GM21528 (cell line): ENCODE measurements around the gene CLSTN2.

Experiments used
- ATAC-seq: cut with Tn5 transposase; IDR thresholded peaks from one replicate; pipeline ENCODE4 v1.9.1; 2021; ENCODE audit warnings: mild to moderate bottlenecking, moderate library complexity; ENCODE audit not compliant: unreplicated experiment, low FRiP score

Gene CLSTN2

GRCh38 chr3:140170612-140171011, 235.6 kb downstream of the CLSTN2 start:
- peak; percentile 97 for ATAC-seq

GRCh38 chr3:140176526-140176925, 241.5 kb downstream of the CLSTN2 start:
- no peak for ATAC-seq

- no peak for ATAC-seq
These were observed 243.0 kb downstream of the CLSTN2 start for GRCh38 chr3:140177943-140178342.

GRCh38 chr3:140178482-140178881, 243.5 kb downstream of the CLSTN2 start:
- ATAC-seq, result no peak

- no peak for ATAC-seq
These were observed 245.6 kb downstream of the CLSTN2 start for GRCh38 chr3:140180603-140181002.

GRCh38 chr3:140185375-140185774, 250.4 kb downstream of the CLSTN2 start:
- no peak for ATAC-seq

- ATAC-seq, result no peak
These were observed 251.5 kb downstream of the CLSTN2 start for GRCh38 chr3:140186421-140186920.

GRCh38 chr3:140187028-140187427, 252.0 kb downstream of the CLSTN2 start:
- no peak for ATAC-seq

- ATAC-seq, result no peak
These were observed 252.8 kb downstream of the CLSTN2 start for GRCh38 chr3:140187656-140188221.

- ATAC-seq, result no peak
These were observed 253.3 kb downstream of the CLSTN2 start for GRCh38 chr3:140188285-140188684.

GRCh38 chr3:140189267-140189666, 254.3 kb downstream of the CLSTN2 start:
- ATAC-seq, result no peak

GRCh38 chr3:140189976-140190375, 255.0 kb downstream of the CLSTN2 start:
- no peak for ATAC-seq

GRCh38 chr3:140196970-140197369, 262.0 kb downstream of the CLSTN2 start:
- no peak for ATAC-seq

GRCh38 chr3:140198242-140198641, 263.3 kb downstream of the CLSTN2 start:
- no peak for ATAC-seq

- no peak for ATAC-seq
These were observed 264.0 kb downstream of the CLSTN2 start for GRCh38 chr3:140199008-140199407.

GRCh38 chr3:140199743-140200142, 264.8 kb downstream of the CLSTN2 start:
- no peak for ATAC-seq

GRCh38 chr3:140203510-140203909, 268.5 kb downstream of the CLSTN2 start:
- ATAC-seq, result no peak

GRCh38 chr3:140204271-140204984, 269.4 kb downstream of the CLSTN2 start:
- ATAC-seq, result no peak

- no peak for ATAC-seq
These were observed 270.6 kb downstream of the CLSTN2 start for GRCh38 chr3:140205598-140205997.

- no peak for ATAC-seq
These were observed 271.4 kb downstream of the CLSTN2 start for GRCh38 chr3:140206196-140207040.

- no peak for ATAC-seq
These were observed 272.6 kb downstream of the CLSTN2 start for GRCh38 chr3:140207541-140207940.
